Sigmoid colon (tissue), 4 donors: Measurements from ENCODE around the gene CYBC1.

Experiments
- CTCF ChIP-seq, 4 experiments: fragments of 450-650 bp in 3 of 4; fragments of 200-600 bp in 1 of 4; IDR thresholded peaks; one replicate each; pipeline ENCODE4 v1.5.1; 2016 to 2019; ENCODE audit warnings: antibody characterized with exemption in 4 of 4, mild to moderate bottlenecking in 3 of 4, moderate library complexity in 2 of 4
- EP300 ChIP-seq, 4 donors: sonication (generic); formaldehyde crosslinking; IDR thresholded peaks; one replicate each; pipeline ENCODE4 v1.6.1; 2017; ENCODE audit warnings: antibody characterized with exemption in 4 of 4
- POLR2A ChIP-seq, 2 donors: fragments of 450-650 bp; IDR thresholded peaks; one replicate each; pipeline ENCODE4 v1.6.1; 2016; ENCODE audit warnings: antibody characterized with exemption in 2 of 2, mild to moderate bottlenecking in 2 of 2, moderate library complexity in 2 of 2

DNA sequence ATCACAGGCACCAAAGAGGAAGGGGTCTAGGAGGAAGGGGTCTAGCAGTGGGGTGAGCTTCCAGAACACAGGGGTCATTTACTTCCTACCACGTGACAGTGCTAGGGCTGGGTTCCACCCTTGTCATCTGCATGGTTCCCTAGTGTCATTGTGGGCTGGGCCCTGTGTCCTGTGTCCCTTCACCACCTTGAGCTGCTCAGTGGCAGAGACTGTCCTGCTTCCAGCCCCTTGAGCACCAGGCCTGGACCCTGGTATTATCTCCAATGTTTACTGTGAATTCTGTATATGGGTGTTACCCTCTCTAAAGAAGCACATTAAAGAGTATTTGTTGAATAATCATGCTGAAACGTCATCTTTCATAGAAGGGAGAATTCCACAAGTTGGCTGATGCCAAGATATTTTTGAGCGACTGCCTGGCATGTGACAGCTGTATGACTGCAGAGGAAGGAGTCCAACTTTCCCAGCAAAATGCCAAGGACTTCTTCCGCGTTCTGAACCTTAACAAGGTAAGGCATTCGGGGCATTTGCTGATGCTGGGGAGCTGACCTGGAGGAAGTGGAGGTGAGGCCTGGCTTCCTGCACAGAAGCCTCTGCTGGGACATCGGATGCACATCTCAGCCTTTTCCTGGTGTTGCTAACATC is 13.5 kb upstream of the CYBC1 start:
- no peak for TF ChIP-seq CTCF (IDR thresholded peaks at IDR 0.05)
- TF ChIP-seq EP300 (IDR thresholded peaks at IDR 0.05), result no peak
- TF ChIP-seq POLR2A (IDR thresholded peaks at IDR 0.05), result no peak
